Measurements from ENCODE around the gene FEZ2.

The FEZ2 gene

GRCh38 chr2:36587556-36587955 lies 10.4 kb downstream of the FEZ2 start:
- in situ Hi-C loops (cut with MboI; ENCODE audit: low sequenced_read_pairs): no loop called here

DNA sequence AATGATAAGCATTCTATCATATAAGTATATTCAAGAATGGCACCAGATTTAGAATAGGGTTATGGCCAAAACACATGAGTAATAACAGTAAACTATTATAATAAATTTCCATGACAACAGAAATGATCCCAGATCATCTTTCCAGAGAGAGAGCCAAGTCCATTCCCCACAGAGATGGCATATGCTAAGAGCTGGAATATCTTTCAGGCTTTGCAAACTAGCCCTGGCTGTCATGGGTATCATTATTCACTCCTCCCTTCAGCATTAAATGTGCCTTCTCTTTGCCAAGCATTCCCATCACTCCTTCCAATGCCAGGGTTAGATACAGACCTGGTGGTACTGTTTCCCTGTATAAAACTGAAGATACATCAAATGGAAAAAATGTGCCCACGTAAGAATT lies 10.9 kb downstream of the FEZ2 start:
- in situ Hi-C loops (cut with MboI; ENCODE audit: low sequenced_read_pairs): no loop called here

DNA sequence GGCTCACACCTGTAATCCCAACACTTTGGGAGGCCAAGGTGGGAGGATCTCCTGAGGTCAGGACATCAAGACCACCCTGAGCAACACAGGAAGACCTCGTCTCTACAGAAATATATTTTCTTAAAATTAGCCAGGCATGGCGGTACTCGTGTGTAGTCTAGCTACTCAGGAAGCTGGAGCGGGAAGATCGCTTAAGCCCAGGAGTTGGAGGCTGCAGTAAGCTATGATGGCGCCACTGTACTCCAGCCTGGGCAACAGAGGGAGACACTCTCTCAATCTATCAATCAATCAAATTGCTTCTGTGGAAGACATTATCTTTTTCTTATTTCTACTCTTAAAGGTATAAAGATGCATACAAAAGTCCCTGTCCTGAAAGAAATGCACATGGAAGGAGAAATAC lies 11.3 kb downstream of the FEZ2 start:
- in situ Hi-C loops (cut with MboI; ENCODE audit: low sequenced_read_pairs): no loop called here

- in situ Hi-C loops (cut with MboI; ENCODE audit: low sequenced_read_pairs): no loop called here
These were observed 13.7 kb downstream of the FEZ2 start for GRCh38 chr2:36584148-36584794.

DNA sequence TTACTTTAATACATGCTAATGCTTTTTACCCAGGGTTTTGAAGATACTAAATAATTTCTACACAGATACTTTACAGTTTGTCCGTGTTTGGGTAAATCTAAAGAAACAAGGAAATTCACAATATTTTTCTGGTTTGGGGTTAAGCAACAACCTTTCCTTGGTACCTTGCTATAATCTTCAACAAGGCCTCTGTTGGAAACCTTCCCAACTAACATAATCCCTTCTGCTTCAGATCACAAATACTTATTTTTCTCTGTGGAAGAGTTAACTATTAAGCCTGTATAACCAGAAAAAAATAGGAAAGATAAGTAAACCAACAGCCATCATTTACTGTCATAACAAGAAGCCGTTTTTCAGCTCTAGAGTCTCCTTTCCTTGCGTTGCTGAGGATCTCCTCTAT lies 15.0 kb downstream of the FEZ2 start:
- in situ Hi-C loops (cut with MboI; ENCODE audit: low sequenced_read_pairs): no loop called here

GRCh38 chr2:36582538-36582937 lies 15.4 kb downstream of the FEZ2 start:
- in situ Hi-C loops (cut with MboI; ENCODE audit: low sequenced_read_pairs): no loop called here

DNA sequence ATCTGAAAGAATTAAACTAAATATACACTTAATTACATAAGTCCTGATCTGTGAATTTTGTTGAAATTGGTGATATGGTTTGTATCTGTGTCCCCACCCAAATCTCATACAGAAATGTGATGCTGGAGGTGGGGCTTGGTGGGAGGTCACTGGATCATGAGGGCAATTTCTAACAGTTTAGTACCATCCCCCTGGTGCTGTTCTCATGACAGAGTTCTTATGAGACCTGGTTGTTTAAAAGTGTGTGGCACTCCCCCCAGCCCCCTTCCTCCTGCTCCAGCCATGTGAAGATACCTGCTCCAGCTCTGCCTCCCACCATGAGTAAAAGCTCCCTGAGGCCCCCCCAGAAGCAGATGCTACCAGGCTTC lies 18.7 kb downstream of the FEZ2 start:
- in situ Hi-C loops (cut with MboI; ENCODE audit: low sequenced_read_pairs): no loop called here

DNA sequence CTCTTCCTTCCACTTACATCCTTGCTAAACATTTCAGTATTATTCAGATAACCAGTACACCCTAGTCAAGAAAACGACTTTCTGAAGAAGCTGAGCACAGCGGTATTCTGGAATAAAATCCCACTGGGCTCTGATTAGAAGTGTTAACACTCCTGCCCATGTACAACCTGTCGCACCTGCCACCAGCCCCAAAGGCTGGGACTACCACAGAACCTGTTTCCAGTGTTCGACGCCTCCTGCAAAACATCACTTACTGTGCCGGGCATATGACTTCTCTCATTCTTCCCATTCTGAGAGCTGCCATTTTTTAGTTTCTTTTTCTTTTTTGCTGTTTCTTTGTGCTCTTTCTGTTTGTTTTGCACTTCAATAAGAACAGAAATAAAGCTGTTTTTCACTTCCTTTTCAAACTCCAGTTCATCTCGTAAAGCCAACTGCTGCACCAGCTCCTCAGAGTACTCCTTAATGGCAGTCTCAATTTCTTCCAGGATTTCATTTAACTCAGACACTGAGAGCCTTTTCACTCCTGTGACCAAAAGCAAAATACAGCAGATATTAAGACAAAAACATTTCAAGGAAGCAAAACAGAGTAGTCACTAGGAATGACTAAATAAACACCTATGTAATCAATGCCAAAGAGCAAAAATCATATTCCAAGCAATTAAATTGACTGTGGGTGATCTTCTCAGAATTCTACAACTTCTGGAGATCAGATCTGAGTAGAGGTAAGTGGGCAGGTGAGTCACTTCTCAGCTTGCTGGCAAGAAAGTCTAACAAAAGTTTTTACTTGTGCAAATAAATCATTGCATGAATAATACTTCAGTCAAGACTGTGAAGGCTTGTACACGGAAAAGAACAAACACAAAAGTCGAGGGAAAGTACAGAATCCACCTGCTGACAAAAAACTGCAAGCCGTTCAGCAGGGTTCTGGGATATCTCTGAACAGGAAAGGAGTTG lies 19.3 kb downstream of the FEZ2 start:
- in situ Hi-C loops (cut with MboI; ENCODE audit: low sequenced_read_pairs): no loop called here

- in situ Hi-C loops (cut with MboI; ENCODE audit: low sequenced_read_pairs): no loop called here
These were observed 20.1 kb downstream of the FEZ2 start for GRCh38 chr2:36577884-36578283.

DNA sequence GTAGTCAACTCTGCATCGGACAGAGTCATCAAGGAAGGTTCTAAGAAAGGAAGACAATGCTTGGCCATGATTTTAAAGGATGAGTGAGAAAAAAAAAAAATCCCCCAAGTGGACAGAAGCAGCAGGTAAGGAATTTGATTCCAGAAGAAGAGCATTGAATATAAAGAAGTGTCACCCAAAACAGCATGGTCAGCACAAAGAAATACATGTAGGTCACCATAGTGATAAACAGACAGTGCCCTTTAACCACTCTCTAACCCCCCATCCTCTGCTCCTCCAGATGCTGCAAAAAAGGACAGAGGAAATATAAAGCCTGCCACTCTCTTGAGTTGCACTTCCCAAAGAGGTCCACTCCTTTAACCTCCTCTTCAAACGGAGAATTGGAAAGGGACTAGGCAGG lies 23.4 kb downstream of the FEZ2 start:
- in situ Hi-C loops (cut with MboI; ENCODE audit: low sequenced_read_pairs): no loop called here

- in situ Hi-C loops (cut with MboI; ENCODE audit: low sequenced_read_pairs): no loop called here
These were observed 24.8 kb downstream of the FEZ2 start for GRCh38 chr2:36573165-36573564.

- in situ Hi-C loops (cut with MboI; ENCODE audit: low sequenced_read_pairs): no loop called here
These were observed 25.3 kb downstream of the FEZ2 start for GRCh38 chr2:36572719-36573059.

- in situ Hi-C loops (cut with MboI; ENCODE audit: low sequenced_read_pairs): no loop called here
These were observed 25.8 kb downstream of the FEZ2 start for GRCh38 chr2:36572054-36572718.

DNA sequence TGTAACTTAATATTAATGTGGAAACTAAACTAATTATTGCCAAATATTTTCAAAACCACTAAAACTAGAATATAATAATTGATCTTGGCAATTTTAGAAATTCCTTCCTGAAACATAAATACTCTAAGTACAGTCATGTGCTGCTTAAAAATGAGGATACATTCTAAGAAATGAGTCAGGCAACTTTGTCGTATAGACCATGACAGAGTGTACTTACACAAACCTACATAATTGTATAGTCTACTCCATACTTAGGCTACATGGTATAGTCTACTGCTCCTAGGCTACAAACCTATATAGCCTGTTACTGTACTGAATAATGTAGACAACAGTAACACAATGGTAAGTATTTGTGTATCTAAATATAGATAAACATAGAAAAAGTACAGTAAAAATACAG lies 27.6 kb downstream of the FEZ2 start:
- in situ Hi-C loops (cut with MboI; ENCODE audit: low sequenced_read_pairs): no loop called here

DNA sequence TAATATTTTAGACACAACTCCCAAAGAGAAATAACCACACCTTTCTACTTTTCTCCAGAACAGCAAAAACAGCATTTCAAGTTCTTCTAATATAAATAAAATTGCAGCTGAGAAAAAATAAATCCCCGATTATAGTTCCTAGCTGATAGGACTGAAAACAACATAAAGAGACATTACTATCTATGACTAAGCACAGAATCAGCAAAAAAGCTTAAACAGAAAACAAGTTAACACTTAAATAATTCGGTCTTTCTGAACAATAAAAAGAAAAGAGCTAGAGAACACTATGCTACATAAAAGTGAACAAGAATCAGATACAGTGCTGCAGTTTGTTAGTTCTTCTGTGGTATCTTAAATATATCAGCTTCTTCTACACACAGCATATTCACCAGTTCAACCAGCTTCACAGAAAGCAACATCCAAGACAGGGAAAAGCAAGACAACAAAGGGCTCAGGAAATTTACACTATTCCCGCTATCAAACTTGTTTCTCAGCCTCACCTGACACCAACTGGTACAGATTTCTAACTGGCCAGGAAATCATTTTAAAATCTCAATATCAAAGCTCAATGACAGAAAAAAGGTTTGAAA lies 28.6 kb downstream of the FEZ2 start:
- in situ Hi-C loops (cut with MboI; ENCODE audit: low sequenced_read_pairs): no loop called here

GRCh38 chr2:36568516-36569246 lies 29.3 kb downstream of the FEZ2 start:
- in situ Hi-C loops (cut with MboI; ENCODE audit: low sequenced_read_pairs): no loop called here

DNA sequence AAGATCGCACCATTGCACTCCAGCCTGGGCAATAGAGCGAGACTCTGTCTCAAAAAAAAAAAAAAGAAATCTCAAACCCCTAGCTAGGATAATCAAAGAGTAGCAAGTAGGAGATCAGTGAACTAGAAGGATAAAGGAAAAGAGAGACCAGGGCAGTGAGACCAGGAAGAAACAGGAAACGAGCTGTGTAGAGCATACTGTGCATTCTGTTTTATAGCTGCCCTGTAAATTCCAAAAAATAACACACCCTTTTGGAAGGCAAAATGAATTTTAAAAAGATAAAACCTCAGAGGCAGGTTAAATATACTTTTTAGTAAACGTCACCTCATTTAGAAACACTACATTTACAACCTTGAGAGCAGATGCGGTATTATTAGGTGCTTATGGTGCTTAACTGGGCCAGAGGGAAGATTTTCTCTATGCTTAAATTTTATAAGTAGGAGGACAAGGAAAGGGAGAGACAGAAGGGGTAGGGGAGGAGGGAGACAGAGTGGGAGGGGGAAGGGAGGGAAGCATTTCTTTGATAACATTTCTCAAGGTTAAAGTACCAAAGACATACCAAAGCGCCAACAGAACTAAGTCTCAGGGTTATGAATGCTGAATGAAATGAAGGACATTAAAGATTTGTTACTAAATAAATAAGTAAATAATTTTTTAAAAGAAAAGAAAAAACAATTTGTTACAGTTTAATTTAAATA lies 30.1 kb downstream of the FEZ2 start:
- in situ Hi-C loops (cut with MboI; ENCODE audit: low sequenced_read_pairs): no loop called here

GRCh38 chr2:36566887-36567286 lies 31.1 kb downstream of the FEZ2 start:
- in situ Hi-C loops (cut with MboI; ENCODE audit: low sequenced_read_pairs): no loop called here

- in situ Hi-C loops (cut with MboI; ENCODE audit: low sequenced_read_pairs): no loop called here
These were observed 32.3 kb downstream of the FEZ2 start for GRCh38 chr2:36565712-36566111.

DNA sequence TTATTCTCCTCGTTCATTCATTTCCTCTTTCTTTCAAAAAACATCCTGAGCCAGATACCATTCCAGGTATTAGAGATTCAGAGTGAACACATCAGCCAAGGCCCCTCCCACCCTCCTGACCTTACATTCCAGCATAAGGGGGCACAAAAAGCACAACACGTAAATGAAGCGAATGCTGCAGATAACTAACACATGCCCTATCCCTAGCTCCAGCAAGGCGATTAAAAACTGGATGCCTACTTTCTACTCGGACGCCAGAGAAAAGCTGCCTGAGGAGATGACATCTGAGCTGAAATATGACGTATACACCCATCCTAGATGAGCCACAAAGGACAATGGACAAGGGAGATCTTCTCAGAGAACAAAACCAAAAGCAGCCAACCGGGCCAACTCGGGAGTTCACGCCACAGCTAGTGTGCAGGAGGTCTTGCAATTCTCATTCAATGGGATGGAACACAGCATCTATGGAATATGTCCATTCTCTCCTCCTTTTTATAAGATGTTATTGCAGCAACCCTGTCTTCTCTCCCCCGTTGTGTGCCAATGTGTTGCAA lies 33.5 kb downstream of the FEZ2 start:
- in situ Hi-C loops (cut with MboI; ENCODE audit: low sequenced_read_pairs): no loop called here
